Effector memory CD4-positive, alpha-beta T cell (primary cell): ENCODE measurements around the gene MUC21.
"Not testable (repeated sequence)": the region's sequence is repeated elsewhere in the genome, so short reads cannot be mapped to it uniquely, and the experiment has no call there.

Experiments
- DNase-seq, 3 donors: peaks; one replicate each; pipeline ENCODE4 v3.0.0-alpha.2; 2020
- H3K27ac ChIP-seq: 2 replicates; pipeline ENCODE4 v1.7.0; 2013; ENCODE audit warnings: mild to moderate bottlenecking, low read length, moderate library complexity; ENCODE audit not compliant: insufficient read depth, poor library complexity, severe bottlenecking
- H3K27me3 ChIP-seq: replicated peaks from 2 replicates; pipeline ENCODE4 v1.7.0; 2013; ENCODE audit warnings: mild to moderate bottlenecking, low read length; ENCODE audit not compliant: insufficient read depth, control insufficient read depth, poor library complexity, severe bottlenecking
- H3K36me3 ChIP-seq: 2 replicates; pipeline ENCODE4 v1.7.0; 2013; ENCODE audit warnings: mild to moderate bottlenecking, low read length, moderate library complexity; ENCODE audit not compliant: control insufficient read depth, insufficient read depth
- H3K4me1 ChIP-seq: 2 replicates; pipeline ENCODE4 v1.7.0; 2013; ENCODE audit warnings: low read length, mild to moderate bottlenecking; ENCODE audit not compliant: control insufficient read depth, insufficient read depth, poor library complexity, severe bottlenecking
- H3K4me3 ChIP-seq: 2 replicates; pipeline ENCODE4 v1.7.0; 2013; ENCODE audit warnings: low read length, low read depth, mild to moderate bottlenecking; ENCODE audit not compliant: insufficient read depth, poor library complexity, severe bottlenecking
- H3K9me3 ChIP-seq: 2 replicates; pipeline ENCODE4 v1.7.0; 2013; ENCODE audit warnings: mild to moderate bottlenecking, low read length, moderate library complexity; ENCODE audit not compliant: control insufficient read depth

Gene MUC21

GRCh38 chr6:30965140-30965601 is 18.3 kb upstream of the MUC21 start:
- Histone ChIP-seq H3K27me3 (no peaks in the 10 kb centered on the region), H3K9me3 (no peaks in the 10 kb centered on the region), H3K36me3 (no peaks in the 10 kb centered on the region), H3K4me1 (no peaks in the 10 kb centered on the region), H3K4me3 (no peak overlapping the region), H3K27ac (no peak overlapping the region)
- DNase-seq = no peak

- Histone ChIP-seq H3K27ac (no peak overlapping the region), H3K36me3 (no peaks in the 10 kb centered on the region), H3K4me3 (no peak overlapping the region), H3K4me1 (no peaks in the 10 kb centered on the region), H3K9me3 (no peaks in the 10 kb centered on the region), H3K27me3 (no peaks in the 10 kb centered on the region)
- DNase-seq = no peak
Observed at GRCh38 chr6:30966154-30966553, 17.4 kb upstream of the MUC21 start.

GRCh38 chr6:30969171-30969570 is 14.3 kb upstream of the MUC21 start:
- not testable (repeated sequence) for H3K27ac ChIP-seq, H3K36me3 ChIP-seq, H3K9me3 ChIP-seq, H3K27me3 ChIP-seq, DNase-seq, H3K4me1 ChIP-seq, H3K4me3 ChIP-seq

GRCh38 chr6:30970946-30971345 is 12.6 kb upstream of the MUC21 start:
- Histone ChIP-seq H3K4me3 (no peak overlapping the region), H3K9me3 (no peaks in the 10 kb centered on the region), H3K27ac (no peak overlapping the region), H3K36me3 (no peaks in the 10 kb centered on the region), H3K4me1 (no peaks in the 10 kb centered on the region), H3K27me3 (no peaks in the 10 kb centered on the region)
- DNase-seq = no peak

- Histone ChIP-seq H3K4me1 (no peaks in the 10 kb centered on the region), H3K27me3 (no peaks in the 10 kb centered on the region), H3K9me3 (no peaks in the 10 kb centered on the region), H3K27ac (no peak overlapping the region), H3K4me3 (no peak overlapping the region), H3K36me3 (no peaks in the 10 kb centered on the region)
- no peak for DNase-seq
Observed at GRCh38 chr6:30972816-30973215, 10.7 kb upstream of the MUC21 start.

- H3K4me1 ChIP-seq = no peaks in the 10 kb centered on the region
- DNase-seq = no peak
- no peaks in the 10 kb centered on the region for H3K27me3 ChIP-seq
- no peaks in the 10 kb centered on the region for H3K36me3 ChIP-seq
- no peak overlapping the region for H3K4me3 ChIP-seq
- H3K9me3 ChIP-seq = no peaks in the 10 kb centered on the region
- H3K27ac ChIP-seq = no peak overlapping the region
Observed at GRCh38 chr6:30974490-30975252, 8.8 kb upstream of the MUC21 start.

GRCh38 chr6:30979141-30979540 is 4.4 kb upstream of the MUC21 start:
- H3K36me3 ChIP-seq = no peaks in the 10 kb centered on the region
- no peak for DNase-seq
- H3K4me1 ChIP-seq = no peaks in the 10 kb centered on the region

GRCh38 chr6:30979690-30980089 is 3.8 kb upstream of the MUC21 start:
- DNase-seq = no peak
- H3K9me3 ChIP-seq = no peaks in the 10 kb centered on the region
- no peak overlapping the region for H3K4me3 ChIP-seq
- H3K36me3 ChIP-seq = no peaks in the 10 kb centered on the region
- H3K27me3 ChIP-seq = no peaks in the 10 kb centered on the region
- no peaks in the 10 kb centered on the region for H3K4me1 ChIP-seq
- H3K27ac ChIP-seq = no peak overlapping the region

More at GRCh38 chr6:30979141-30979540, 4.4 kb upstream of the MUC21 start:
- no peaks in the 10 kb centered on the region for H3K27me3 ChIP-seq
- H3K27ac ChIP-seq = no peak overlapping the region
- H3K4me3 ChIP-seq = no peak overlapping the region
- no peaks in the 10 kb centered on the region for H3K9me3 ChIP-seq

GRCh38 chr6:30981942-30982772 is 1.4 kb upstream of the MUC21 start:
- DNase-seq = no peak

GRCh38 chr6:30985490-30985889 is 2.0 kb downstream of the MUC21 start:
- Histone ChIP-seq H3K27ac (no peak overlapping the region), H3K36me3 (no peaks in the 10 kb centered on the region), H3K4me1 (no peaks in the 10 kb centered on the region), H3K27me3 (no peaks in the 10 kb centered on the region), H3K9me3 (no peaks in the 10 kb centered on the region), H3K4me3 (no peak overlapping the region)
- DNase-seq = no peak

More at GRCh38 chr6:30981942-30982772, 1.4 kb upstream of the MUC21 start:
- H3K4me3 ChIP-seq = no peak overlapping the region
- H3K27me3 ChIP-seq = no peaks in the 10 kb centered on the region
- no peaks in the 10 kb centered on the region for H3K4me1 ChIP-seq
- no peaks in the 10 kb centered on the region for H3K36me3 ChIP-seq
- H3K27ac ChIP-seq = no peak overlapping the region
- H3K9me3 ChIP-seq = no peaks in the 10 kb centered on the region
